IPS-18a (cell line): ENCODE results near the gene MTUS2.

Source experiments
- H3K27ac ChIP-seq: one replicate; pipeline ENCODE4 v1.5.1; 2013; ENCODE audit warnings: low read length
- H3K27me3 ChIP-seq: one replicate; pipeline ENCODE4 v1.6.1; 2013; ENCODE audit warnings: mild to moderate bottlenecking, low read length; ENCODE audit not compliant: control insufficient read depth, insufficient read depth
- H3K36me3 ChIP-seq: one replicate; pipeline ENCODE4 v1.6.1; 2013; ENCODE audit warnings: low read depth, low read length; ENCODE audit not compliant: control insufficient read depth
- H3K4me1 ChIP-seq: one replicate; pipeline ENCODE4 v1.6.1; 2013; ENCODE audit warnings: low read depth, low read length; ENCODE audit not compliant: control insufficient read depth
- H3K4me3 ChIP-seq: one replicate; pipeline ENCODE4 v1.5.1; 2013; ENCODE audit warnings: low read length
- H3K9ac ChIP-seq: one replicate; pipeline ENCODE4 v1.6.1; 2013; ENCODE audit warnings: mild to moderate bottlenecking, low read length, moderate library complexity
- H3K9me3 ChIP-seq: one replicate; pipeline ENCODE4 v1.6.1; 2013; ENCODE audit warnings: low read depth, low read length; ENCODE audit not compliant: control insufficient read depth

MTUS2 gene

GRCh38 chr13:29472332-29472961 lies 652.3 kb downstream of the MTUS2 start:
- Histone ChIP-seq H3K4me3 (no peak overlapping the region), H3K36me3 (no peaks in the 10 kb centered on the region), H3K27ac (no peak overlapping the region), H3K9ac (no peak overlapping the region), H3K27me3 (no peaks in the 10 kb centered on the region), H3K9me3 (no peaks in the 10 kb centered on the region), H3K4me1 (no peaks in the 10 kb centered on the region)

GRCh38 chr13:29473166-29473565 lies 653.0 kb downstream of the MTUS2 start:
- no peaks in the 10 kb centered on the region for H3K4me1 ChIP-seq

GRCh38 chr13:29474991-29475390 lies 654.9 kb downstream of the MTUS2 start:
- no peaks in the 10 kb centered on the region for H3K27me3 ChIP-seq
- H3K9ac ChIP-seq, result no peak overlapping the region
- H3K9me3 ChIP-seq, result no peaks in the 10 kb centered on the region
- no peaks in the 10 kb centered on the region for H3K4me1 ChIP-seq
- H3K4me3 ChIP-seq, result no peak overlapping the region
- H3K27ac ChIP-seq, result no peak overlapping the region
- no peaks in the 10 kb centered on the region for H3K36me3 ChIP-seq

More at GRCh38 chr13:29473166-29473565, 653.0 kb downstream of the MTUS2 start:
- no peak overlapping the region for H3K27ac ChIP-seq
- H3K36me3 ChIP-seq, result no peaks in the 10 kb centered on the region
- no peak overlapping the region for H3K4me3 ChIP-seq
- H3K27me3 ChIP-seq, result no peaks in the 10 kb centered on the region
- no peak overlapping the region for H3K9ac ChIP-seq
- H3K9me3 ChIP-seq, result no peaks in the 10 kb centered on the region

- H3K9ac ChIP-seq, result no peak overlapping the region
- no peak overlapping the region for H3K4me3 ChIP-seq
- no peaks in the 10 kb centered on the region for H3K4me1 ChIP-seq
- H3K9me3 ChIP-seq, result no peaks in the 10 kb centered on the region
- H3K27me3 ChIP-seq, result no peaks in the 10 kb centered on the region
- no peak overlapping the region for H3K27ac ChIP-seq
- no peaks in the 10 kb centered on the region for H3K36me3 ChIP-seq
Observed at GRCh38 chr13:29476046-29476445, 655.9 kb downstream of the MTUS2 start.

GRCh38 chr13:29479716-29480492 lies 659.8 kb downstream of the MTUS2 start:
- Histone ChIP-seq H3K9ac (no peak overlapping the region), H3K9me3 (no peaks in the 10 kb centered on the region), H3K27me3 (no peaks in the 10 kb centered on the region), H3K36me3 (no peaks in the 10 kb centered on the region), H3K27ac (no peak overlapping the region), H3K4me3 (no peak overlapping the region), H3K4me1 (peaks cover 13% of the 10 kb centered on the region)

- H3K27ac ChIP-seq, result no peak overlapping the region
- H3K4me1 ChIP-seq, result peaks cover 14% of the 10 kb centered on the region
- no peaks in the 10 kb centered on the region for H3K27me3 ChIP-seq
Observed at GRCh38 chr13:29480893-29481525, 660.9 kb downstream of the MTUS2 start.

GRCh38 chr13:29481603-29482002 lies 661.5 kb downstream of the MTUS2 start:
- Histone ChIP-seq H3K4me3 (no peak overlapping the region), H3K27me3 (no peaks in the 10 kb centered on the region), H3K9ac (no peak overlapping the region), H3K27ac (no peak overlapping the region), H3K36me3 (no peaks in the 10 kb centered on the region), H3K4me1 (peaks cover 14% of the 10 kb centered on the region), H3K9me3 (no peaks in the 10 kb centered on the region)

More at GRCh38 chr13:29480893-29481525, 660.9 kb downstream of the MTUS2 start:
- H3K36me3 ChIP-seq, result no peaks in the 10 kb centered on the region
- no peak overlapping the region for H3K9ac ChIP-seq
- no peaks in the 10 kb centered on the region for H3K9me3 ChIP-seq
- no peak overlapping the region for H3K4me3 ChIP-seq

- Histone ChIP-seq H3K27ac (no peak overlapping the region), H3K36me3 (no peaks in the 10 kb centered on the region), H3K27me3 (no peaks in the 10 kb centered on the region), H3K4me3 (no peak overlapping the region), H3K9me3 (no peaks in the 10 kb centered on the region), H3K9ac (no peak overlapping the region), H3K4me1 (peaks cover 14% of the 10 kb centered on the region)
Observed at GRCh38 chr13:29482504-29482903, 662.4 kb downstream of the MTUS2 start.

- Histone ChIP-seq H3K36me3 (no peaks in the 10 kb centered on the region), H3K9ac (no peak overlapping the region), H3K4me3 (no peak overlapping the region)
Observed at GRCh38 chr13:29483211-29483610, 663.1 kb downstream of the MTUS2 start.

GRCh38 chr13:29483623-29484022 lies 663.5 kb downstream of the MTUS2 start:
- H3K27ac ChIP-seq, result no peak overlapping the region
- H3K27me3 ChIP-seq, result no peaks in the 10 kb centered on the region
- H3K9me3 ChIP-seq, result no peaks in the 10 kb centered on the region
- peak overlapping the region; percentile 22 for H3K4me3 ChIP-seq
- peaks cover 20% of the 10 kb centered on the region for H3K4me1 ChIP-seq
- no peaks in the 10 kb centered on the region for H3K36me3 ChIP-seq
- H3K9ac ChIP-seq, result no peak overlapping the region

More at GRCh38 chr13:29483211-29483610, 663.1 kb downstream of the MTUS2 start:
- Histone ChIP-seq H3K27ac (no peak overlapping the region), H3K4me1 (peaks cover 20% of the 10 kb centered on the region), H3K27me3 (no peaks in the 10 kb centered on the region), H3K9me3 (no peaks in the 10 kb centered on the region)

- Histone ChIP-seq H3K36me3 (no peaks in the 10 kb centered on the region), H3K27ac (no peak overlapping the region), H3K9ac (no peak overlapping the region), H3K4me3 (no peak overlapping the region), H3K9me3 (no peaks in the 10 kb centered on the region), H3K27me3 (no peaks in the 10 kb centered on the region), H3K4me1 (peaks cover 20% of the 10 kb centered on the region)
Observed at GRCh38 chr13:29484236-29484635, 664.1 kb downstream of the MTUS2 start.
